ENCODE results near the gene SMPX.
"Not testable (repeated sequence)": the region's sequence is repeated elsewhere in the genome, so short reads cannot be mapped to it uniquely, and the experiment has no call there.

Gene SMPX

DNA sequence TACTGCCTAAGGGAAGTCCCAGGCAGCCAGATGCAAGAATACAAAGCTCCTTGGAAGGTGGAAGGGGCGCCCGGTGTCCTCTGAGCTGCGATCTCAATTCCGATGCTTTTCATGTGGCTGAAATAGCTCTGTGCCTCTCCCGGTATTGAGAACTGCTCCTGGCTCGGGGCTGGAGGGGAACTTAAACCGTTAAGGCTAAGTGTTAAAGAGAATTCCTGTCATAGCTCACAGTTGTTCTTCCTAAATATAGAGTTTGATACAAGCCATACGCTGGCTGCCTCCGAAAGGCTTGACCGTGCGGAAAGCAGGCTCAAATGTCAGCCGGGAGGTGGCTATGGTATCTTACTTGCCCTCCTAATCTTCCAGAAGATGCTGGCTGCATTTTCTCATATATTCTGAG is at the start of gene SMPX:
TSS of gene SMPX (minus strand) at position 157 of the 400 bp plus-strand sequence. CDS start 3,826 bp downstream, outside the sequence.
- FAIRE-seq (no peak), DNase-seq (ENCODE audit: insufficient read length, low spot score) (no peak)

DNA sequence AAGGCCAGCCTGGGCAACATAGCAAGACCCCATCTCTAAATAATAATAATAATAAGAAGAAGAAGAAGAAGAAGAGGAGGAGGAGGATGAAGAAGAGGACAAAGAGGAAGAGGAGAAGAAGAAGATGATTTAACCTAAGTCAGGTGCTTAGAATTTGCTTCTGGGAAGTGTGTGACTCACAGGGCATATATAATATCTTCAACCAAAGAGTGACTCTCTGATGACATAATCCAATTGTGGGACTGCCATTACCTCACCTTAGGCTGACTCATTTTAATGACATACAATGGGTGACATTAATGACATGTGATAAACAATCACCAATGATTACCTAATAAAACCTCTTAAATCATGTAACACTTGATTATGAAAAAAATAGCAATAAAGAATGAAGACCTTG is 48.8 kb upstream of the SMPX start:
- DNase-seq (ENCODE audit: insufficient read length, low spot score) = peak; percentile 10

DNA sequence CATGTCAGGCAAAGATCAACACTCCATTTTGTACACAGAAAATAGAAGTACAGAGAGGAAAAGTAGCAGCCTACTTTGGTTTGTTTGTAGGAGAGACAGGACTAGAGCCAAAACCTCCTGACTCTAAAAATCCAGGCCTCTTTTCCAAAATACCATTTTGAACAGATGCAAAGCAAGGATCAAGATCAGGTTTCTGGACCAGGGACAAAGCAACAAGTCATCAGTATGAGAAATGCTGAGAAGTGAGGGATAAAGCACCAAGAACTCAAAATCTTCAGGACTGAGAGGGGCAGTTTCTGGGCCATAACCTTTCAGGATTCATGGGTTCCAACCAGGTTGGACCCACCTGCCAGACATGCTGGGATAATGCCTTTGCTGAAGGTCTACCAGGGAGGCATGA is 44.9 kb upstream of the SMPX start:
- FAIRE-seq (no peak), DNase-seq (ENCODE audit: insufficient read length, low spot score) (no peak)

More for the DNA sequence above, 48.8 kb upstream of the SMPX start:
- no peak for FAIRE-seq

DNA sequence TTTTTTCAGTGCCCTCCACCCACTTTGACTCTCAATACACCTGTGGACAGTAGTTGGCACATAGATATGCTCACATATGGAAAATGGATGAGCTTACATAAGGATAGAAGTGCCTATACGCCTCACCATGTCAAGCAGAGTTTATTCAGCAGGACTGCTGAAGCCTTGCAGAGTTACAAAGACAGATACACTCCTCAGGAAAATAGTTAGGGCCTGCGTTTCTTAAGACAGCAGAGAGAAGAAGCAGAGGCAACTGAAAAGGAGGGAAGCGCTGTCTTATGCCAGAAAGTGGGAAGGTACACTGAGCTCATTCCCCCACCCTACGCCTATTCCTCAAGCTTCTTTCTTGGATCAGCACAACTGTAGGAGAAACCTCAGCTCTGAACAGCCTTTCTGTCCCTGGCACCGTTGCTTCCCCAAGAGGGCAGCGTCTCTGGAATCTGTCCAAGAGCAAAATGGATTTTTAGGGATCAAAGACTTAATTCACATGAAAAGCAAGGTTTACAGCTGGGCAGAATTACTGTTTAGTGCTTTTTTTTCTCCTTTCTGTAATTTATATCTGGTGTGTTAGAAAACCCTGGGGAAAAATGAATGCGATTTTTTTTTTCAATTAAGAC is 44.2 kb upstream of the SMPX start:
- no peak for FAIRE-seq
- no peak for DNase-seq (ENCODE audit: insufficient read length, low spot score)

DNA sequence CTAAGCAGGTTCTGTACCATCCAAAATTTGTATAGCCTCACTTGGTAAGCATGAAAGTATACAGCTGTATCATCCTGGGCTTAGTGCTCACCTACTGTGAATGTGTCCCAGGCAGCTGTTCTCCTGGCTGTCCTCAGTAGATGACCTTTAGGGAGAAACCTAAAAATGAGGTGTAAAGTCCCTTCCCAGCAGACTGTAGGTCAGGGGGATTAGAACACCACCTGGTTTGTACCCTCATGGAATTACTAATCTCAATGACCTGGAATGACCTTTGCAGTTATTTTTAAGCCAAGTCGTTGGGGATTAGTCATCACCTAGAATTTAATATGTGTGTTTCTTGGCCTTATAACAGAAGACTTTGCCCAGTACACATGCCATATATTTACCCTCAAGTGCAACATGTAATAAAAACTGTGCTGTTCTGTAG is 42.4 kb upstream of the SMPX start:
- DNase-seq (ENCODE audit: insufficient read length, low spot score) (peak; percentile 7), FAIRE-seq (no peak)

DNA sequence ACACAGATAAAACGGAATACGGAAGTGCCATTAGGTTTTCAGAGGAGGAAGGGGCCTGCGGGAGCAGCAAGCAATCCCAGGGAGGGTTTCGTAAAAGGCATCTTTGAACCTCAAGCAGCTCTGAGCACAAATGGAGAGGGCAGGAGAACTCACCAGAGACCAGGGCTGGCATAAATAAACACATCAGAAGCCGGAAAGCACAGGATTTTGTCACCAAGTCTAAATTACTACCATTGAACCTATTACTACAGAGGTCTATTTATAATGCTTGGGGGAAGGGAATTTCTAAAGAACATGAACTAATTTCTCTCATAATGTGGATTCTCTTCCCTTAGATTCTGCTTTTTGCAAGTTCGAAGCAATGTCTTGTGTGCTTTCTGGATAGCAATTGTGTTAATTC is 41.9 kb upstream of the SMPX start:
- FAIRE-seq (no peak), DNase-seq (ENCODE audit: insufficient read length, low spot score) (no peak)

DNA sequence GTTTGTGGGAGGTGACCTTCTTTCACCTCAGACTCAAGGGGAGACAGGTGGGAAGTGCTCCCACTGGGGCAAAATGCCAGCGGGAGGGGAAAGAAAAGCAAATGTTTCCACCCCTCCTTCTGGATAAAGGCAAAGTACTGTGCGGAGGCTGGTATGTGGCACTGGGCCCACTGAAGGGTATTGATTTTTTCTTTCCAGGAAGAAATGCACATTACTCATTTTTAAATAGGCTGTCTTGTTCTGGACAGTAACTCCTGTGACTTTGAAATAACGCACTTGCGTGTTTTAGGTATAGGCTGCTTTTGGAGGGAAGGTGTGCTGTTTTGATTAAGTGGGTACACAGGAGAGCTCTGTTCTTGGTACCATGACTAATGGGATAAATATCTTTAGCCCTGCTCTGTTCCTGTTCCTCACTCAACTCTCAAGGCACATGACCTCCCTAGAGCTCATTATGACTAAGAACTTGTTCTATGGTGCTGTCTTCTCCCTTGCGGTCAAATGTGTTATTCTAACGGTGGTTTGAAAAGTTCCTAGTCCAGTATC is 40.8 kb upstream of the SMPX start:
- DNase-seq (ENCODE audit: insufficient read length, low spot score) (peak; percentile 53), FAIRE-seq (peak; percentile 89)

DNA sequence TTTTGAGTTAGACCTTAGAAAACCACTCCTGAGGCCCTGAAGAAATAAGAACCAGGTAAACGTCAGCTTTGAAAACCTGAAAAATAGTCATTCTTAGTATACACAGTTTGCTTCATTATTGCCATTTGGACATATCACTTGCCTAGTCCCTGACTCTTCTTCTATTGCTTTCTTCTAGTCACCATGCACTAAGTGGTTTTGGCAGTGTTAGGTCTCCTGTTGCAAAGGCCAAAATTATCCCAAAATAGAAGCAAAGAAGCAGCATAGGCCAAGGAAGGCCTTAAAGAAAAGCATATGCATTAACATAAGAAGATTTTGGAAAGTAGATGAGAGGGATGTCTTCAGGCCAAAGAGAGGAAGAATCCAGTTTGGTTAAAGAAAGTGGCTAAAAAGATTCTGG is 24.1 kb upstream of the SMPX start:
- DNase-seq (ENCODE audit: insufficient read length, low spot score) (no peak), FAIRE-seq (no peak)

DNA sequence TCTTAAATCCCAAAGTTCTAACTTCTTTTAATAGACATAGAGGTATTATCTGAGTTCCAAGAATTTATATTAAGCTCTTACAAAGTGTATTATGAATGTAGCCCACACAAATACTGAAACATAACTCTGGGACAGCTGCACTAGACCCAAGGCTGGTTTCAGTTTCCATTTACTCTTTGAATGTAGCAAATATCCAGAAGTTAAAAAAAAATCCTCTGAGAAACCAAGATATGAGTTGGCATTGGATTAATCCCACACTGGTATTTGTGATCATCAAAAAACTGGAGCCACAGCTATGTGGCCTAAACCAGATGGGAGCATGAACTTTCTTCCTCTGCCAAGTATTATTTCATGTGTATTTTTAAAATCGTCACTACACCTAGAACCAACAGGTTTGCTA is 23.6 kb upstream of the SMPX start:
- FAIRE-seq = no peak
- DNase-seq (ENCODE audit: insufficient read length, low spot score) = no peak

DNA sequence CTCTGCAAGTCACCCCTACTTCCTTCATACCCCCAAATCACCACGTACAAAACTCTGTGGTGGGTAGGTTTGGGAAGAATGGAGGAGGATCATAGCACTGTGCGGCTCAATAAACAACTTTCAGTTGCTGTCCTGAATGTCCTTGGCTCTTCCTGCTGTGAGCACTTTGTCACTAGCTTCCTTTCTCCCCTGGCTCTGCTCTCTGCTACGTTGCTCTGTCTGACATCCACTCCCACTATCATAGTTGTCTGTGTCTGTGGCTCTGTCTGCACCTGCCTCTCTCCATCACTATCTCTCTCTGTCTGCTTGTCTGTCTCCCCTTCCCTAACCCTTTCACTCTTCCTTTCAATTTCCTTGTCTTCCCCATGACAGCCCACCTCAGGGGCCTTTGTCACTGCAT is 21.2 kb upstream of the SMPX start:
- DNase-seq (ENCODE audit: insufficient read length, low spot score) (no peak), FAIRE-seq (peak; percentile 42)

DNA sequence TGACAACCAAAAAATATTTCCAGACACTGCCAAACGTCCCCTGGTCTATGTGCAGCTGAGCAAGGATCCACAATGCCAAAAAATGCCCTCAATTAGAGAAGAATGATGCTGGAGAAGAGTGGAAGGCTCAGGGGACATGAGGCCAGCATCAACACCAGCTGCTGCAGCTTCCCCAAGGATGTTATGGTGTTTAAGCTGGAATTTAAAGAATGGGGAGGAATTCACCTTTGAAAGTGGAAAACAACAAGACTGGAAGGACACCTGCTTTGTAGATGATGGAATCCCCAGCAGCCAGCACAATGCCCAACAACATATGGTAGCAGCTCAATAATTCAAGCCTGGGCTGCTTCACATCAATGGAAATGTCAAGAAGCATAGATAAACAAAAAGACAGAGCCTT is 20.3 kb upstream of the SMPX start:
- DNase-seq (ENCODE audit: insufficient read length, low spot score) = no peak
- no peak for FAIRE-seq

DNA sequence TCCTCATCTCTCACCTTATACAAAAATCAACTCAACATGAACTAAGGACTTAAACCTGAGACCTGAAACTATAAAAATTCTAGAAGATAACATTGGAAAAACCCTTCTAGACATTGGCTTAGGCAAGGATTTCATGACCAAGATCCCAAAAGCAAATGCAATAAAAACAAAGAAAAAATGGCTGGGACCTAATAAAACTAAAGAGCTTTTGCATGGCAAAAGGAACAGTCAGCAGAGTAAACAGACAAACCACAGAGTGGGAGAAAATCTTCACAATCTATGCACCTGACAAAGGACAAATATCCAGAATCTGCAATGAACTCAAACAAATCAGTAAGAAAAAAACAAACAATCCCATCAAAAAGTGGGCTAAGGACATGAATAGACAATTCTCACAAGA is 17.2 kb upstream of the SMPX start:
- DNase-seq (ENCODE audit: insufficient read length, low spot score); FAIRE-seq: not testable (repeated sequence)

DNA sequence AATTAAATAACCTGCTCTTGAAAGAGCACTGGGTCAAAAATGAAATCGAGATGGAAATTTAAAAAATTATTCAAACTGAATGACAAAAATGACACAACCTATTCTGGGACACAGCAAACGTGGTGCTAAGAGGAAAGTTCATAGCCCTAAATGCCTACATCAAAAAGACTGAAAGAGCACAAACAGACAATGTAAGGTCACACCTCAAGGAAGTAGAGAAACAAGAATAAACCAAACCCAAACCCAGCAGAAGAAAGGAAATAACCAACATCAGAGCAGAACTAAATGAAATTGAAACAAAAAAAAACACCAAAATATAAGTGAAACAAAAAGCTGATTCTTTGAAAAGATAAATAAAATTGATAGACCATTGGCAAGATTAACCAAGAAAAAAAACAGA is 15.1 kb upstream of the SMPX start:
- not testable (repeated sequence) for FAIRE-seq; DNase-seq (ENCODE audit: insufficient read length, low spot score)

DNA sequence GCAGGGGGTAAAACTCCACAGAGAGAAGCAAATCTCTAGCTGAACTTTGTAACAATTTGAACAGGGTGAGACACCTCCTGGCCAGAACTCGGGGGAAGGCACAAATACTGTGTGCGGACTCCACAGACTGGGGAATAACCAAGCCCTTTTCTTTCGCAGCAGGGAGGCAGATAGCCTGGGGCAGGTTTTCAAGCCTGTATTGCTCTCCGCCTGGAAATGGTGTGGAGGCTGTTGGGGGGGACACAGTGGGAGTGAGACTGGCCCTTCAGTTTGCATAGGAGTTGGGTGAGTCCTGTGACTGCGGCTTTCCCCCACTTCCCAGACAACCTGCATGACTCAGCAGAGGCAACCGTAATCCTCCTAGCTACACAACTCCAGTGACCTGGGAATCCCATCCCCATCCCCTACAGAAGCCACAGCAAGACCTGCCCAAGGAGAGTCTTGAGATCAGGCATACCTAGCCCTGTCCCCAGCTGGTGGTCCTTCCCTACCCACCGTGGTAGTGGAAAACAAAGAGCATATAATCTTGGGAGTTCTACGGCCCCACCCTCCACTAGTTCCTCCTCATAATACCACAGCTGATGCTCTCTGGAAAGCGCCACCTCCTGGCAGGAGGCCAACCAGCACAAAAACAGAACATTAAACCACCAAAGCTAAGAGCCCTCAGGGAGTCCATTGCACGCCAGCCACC is 12.9 kb upstream of the SMPX start:
- no peak for DNase-seq (ENCODE audit: insufficient read length, low spot score)

DNA sequence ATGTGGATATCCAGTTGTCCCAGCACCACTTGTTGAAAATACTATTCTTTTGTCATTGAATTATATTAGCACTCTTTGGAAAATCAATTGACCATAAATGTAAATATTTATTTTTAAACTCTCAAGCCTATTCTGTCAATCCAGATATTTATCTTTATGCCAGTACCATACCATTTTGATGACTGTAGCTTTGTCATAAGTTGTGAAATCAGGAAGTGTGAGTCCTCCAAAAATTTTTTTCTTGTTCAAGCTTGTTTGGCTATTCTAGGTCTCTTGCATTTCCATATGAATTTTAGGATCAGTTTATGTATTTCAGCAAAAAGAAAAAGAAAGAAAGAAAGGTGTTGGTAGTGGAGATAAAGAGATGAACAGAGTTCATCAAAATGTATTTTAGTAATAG is 8.2 kb upstream of the SMPX start:
- no peak for FAIRE-seq
- DNase-seq (ENCODE audit: insufficient read length, low spot score) = no peak

More for the DNA sequence above, 12.9 kb upstream of the SMPX start:
- FAIRE-seq = peak; percentile 51

DNA sequence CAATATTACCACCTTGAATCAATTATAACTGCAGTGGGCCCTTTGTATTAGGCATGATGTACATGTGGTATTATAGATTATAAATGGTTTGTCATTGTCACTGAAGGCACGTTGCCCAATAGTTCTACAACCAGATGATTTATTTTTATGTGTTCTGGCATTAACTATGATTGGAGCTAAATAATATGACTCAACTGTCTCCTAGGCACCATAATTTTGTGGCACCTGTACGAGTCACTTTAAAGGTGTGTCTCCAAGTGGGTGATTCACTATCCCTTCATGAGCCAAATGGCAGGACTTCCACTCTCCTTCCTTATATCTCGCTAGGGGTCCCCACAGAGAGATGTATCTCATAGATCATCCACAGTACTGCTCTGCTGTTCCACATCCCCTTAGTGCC is 6.1 kb upstream of the SMPX start:
- FAIRE-seq (no peak), DNase-seq (ENCODE audit: insufficient read length, low spot score) (no peak)

DNA sequence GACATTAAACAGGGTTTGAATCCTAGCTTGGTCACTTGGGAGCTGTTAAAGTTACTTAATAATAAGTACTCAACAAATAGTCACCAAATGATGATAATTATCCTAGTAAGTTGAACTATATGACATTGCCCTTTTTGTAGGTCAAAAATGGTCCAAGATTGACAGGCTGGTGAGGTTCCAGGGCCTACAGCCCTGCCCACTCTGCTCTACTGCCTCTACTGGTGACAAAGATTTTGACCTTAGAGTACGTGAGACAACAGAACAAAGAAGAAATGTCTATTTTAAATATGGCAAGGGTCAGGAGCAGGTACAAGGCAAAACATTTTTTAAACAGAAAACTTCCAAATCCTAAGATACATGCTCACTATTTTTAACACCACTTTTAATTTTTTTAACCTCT is 572 bp upstream of the SMPX start:
- FAIRE-seq (no peak), DNase-seq (ENCODE audit: insufficient read length, low spot score) (no peak)

DNA sequence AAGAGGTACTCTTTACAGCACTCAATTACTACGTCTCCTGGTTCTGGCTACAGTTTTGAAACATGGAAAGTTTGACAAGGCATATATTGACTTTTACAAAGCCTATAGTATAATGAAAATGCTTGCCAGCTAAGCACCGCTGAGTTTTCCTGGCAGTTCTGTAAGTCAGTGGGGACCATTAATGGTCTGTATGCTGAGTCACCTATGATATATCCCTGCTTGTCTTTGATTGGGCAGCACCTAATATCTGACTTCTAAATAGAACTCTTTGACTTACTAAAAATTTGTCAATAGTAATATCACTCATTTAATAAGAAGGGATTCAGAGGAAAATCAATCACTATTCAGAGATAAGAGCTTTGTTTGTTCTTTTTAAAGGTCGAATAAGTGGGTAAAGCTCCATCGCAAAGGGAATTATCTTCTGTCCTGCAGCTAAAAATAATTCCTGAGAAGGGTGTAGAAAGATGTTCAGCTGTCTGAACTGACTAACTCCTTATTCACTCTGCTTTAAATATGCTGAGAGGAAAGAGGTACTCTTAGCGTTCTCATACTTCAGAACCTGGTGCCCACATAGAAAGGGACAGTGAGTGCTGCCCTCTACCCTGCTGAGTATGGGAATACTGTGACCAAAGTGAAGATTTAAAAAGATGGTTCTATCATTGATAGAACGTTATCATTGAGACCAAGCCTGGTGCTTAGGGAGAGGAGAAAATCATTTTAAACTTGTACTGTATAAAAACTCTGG is 959 bp downstream of the SMPX start:
- DNase-seq (ENCODE audit: insufficient read length, low spot score) (no peak), FAIRE-seq (no peak)

DNA sequence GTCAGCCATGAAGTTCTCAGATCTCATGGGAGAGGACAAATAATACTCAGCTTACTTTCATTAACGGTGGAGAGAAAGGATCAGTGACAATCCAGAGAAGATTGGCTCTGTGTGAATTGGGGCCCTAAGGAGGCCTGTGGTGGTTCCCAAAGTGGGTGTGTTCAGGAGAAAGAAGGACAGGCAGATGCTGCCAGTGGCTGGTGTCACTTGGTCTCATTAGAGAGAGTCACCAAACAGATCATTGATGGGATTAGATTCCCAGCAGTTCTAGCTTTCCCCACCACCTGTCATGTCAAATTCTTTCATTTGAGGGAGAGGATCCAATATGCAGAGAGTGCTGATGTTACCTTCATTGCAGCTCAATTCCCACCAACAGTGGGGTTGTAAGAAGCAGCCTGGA is 8.0 kb downstream of the SMPX start:
- DNase-seq (ENCODE audit: insufficient read length, low spot score) = no peak
- FAIRE-seq = no peak

DNA sequence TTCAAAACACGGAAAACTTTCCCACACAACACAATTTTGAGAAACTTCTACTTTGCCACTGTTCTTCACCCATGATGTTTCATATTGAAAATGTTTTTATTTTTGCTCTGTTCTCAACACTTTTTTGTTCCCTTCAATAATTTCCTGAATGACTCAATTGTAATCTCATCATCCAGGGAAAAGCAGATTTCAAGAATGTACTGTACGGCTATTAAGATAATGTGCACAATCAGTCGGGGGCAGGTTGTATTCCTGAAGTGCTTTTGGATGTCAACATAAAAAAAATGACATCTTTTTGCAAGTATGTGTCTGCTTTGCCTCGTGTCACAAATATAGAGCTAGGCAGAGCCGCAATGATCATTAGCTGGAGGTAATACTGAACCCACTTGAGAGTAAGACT is 9.7 kb downstream of the SMPX start:
- FAIRE-seq = peak; percentile 28
- no peak for DNase-seq (ENCODE audit: insufficient read length, low spot score)

DNA sequence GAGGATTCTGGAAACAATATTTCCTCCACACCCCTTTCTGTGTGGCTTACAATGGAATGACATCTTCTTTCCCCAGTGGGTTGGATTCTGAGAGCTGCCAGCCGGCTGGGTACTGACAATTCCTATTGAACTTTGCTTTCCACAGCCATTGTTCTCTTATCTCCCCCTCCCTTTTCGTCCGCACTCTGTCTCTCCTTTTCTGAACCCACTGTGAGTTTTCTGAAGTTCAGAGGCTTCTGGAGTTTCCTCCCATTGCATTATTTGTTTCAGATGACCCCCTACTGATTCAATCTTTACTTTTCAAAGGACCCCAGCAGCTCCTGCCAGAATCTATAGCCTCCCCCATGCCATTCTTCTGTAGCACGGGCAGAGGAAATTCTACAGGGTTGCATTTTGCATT is 10.4 kb downstream of the SMPX start:
- FAIRE-seq (no peak), DNase-seq (ENCODE audit: insufficient read length, low spot score) (no peak)

DNA sequence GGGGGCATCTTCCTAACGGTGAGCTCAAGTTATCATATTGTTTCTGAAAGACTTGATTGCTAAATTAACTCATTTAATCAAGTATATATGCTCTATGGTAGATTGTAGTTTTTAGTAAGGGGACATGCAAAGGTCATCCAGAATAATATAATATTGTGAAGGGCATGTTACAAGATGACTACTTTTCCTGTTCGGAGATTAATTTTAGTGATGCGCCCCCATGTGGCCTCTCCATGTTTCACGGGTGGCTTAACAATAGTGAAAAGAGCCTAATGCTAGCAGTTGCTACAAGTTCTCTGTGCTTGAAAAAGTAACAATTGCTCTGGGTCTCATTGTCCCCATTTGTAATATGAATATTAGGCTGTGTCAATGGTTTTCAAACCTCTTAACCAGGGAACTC is 12.2 kb downstream of the SMPX start:
- FAIRE-seq = no peak
- no peak for DNase-seq (ENCODE audit: insufficient read length, low spot score)

All from HTR-8/SVneo (cell line).